Sigmoid colon (tissue), 4 donors: ENCODE data around the gene FAM227B.

ENCODE experiments used
- CTCF ChIP-seq, 4 experiments: fragments of 450-650 bp in 3 of 4; fragments of 200-600 bp in 1 of 4; IDR thresholded peaks; one replicate each; pipeline ENCODE4 v1.5.1; 2016 to 2019; ENCODE audit warnings: antibody characterized with exemption in 4 of 4, mild to moderate bottlenecking in 3 of 4, moderate library complexity in 2 of 4
- EP300 ChIP-seq, 4 donors: sonication (generic); formaldehyde crosslinking; IDR thresholded peaks; one replicate each; pipeline ENCODE4 v1.6.1; 2017; ENCODE audit warnings: antibody characterized with exemption in 4 of 4
- POLR2A ChIP-seq, 2 donors: fragments of 450-650 bp; IDR thresholded peaks; one replicate each; pipeline ENCODE4 v1.6.1; 2016; ENCODE audit warnings: antibody characterized with exemption in 2 of 2, mild to moderate bottlenecking in 2 of 2, moderate library complexity in 2 of 2

GRCh38 chr15:49467746-49468480 lies 152.7 kb downstream of the FAM227B start:
- TF ChIP-seq CTCF (IDR thresholded peaks at IDR 0.05) (no peak), EP300 (IDR thresholded peaks at IDR 0.05) (no peak), POLR2A (IDR thresholded peaks at IDR 0.05) (no peak)
